ENCODE data around the gene COBL. TPM values are rescaled to one million over a fixed set of nuclear protein-coding genes. Genes with fewer than 3 reads are reported as not detected.

COBL gene
- total RNA-seq, 1 experiment from 2014 or later = 52.3 TPM

GRCh38 chr7:51255536-51256208 is 60.9 kb downstream of the COBL start:
- TF ChIP-seq CTCF (conservative IDR thresholded peaks at IDR 0.05) = no peak
- WGBS (ENCODE audit: extremely low coverage, insufficient read length, low lambda C conversion rate) = no CpG with 5 or more reads among the region's 11 CpGs
- H3K27ac Mint-ChIP-seq = peak overlapping the region in 2 of 3 experiments; percentile 19 to 82; a peak in 2 of 7 replicates
- Histone ChIP-seq H3T11ph (ENCODE audit: low read length) (no peak overlapping the region), H3K23ac (ENCODE audit: insufficient read length, low read depth, low read length) (no peak overlapping the region), H2BK20ac (ENCODE audit: low read depth, low read length, poor library complexity, severe bottlenecking) (no peak overlapping the region), H4K5ac (ENCODE audit: insufficient read length, low read depth, low read length) (no peak overlapping the region), H2AK5ac (ENCODE audit: insufficient read length, low read length) (no peak overlapping the region), H3K9me3 (ENCODE audit: control insufficient read depth, low read depth, low read length) (no peaks in the 10 kb centered on the region), H3K56ac (ENCODE audit: insufficient read length, low read depth, low read length) (no peak overlapping the region), H3K4ac (ENCODE audit: low read depth, low read length) (no peak overlapping the region), H2BK12ac (ENCODE audit: insufficient read length, low read depth, low read length) (no peak overlapping the region), H2BK120ac (ENCODE audit: low read depth, low read length, poor library complexity, severe bottlenecking) (no peak overlapping the region), H3K4me2 (ENCODE audit: insufficient read depth, insufficient read length, low read length) (no peak overlapping the region), H4K8ac (replicated peaks; ENCODE audit: insufficient read length, low read depth, low read length) (no peak overlapping the region), H3K79me1 (ENCODE audit: insufficient read depth, low read depth, low read length, poor library complexity, severe bottlenecking) (peaks cover 4% of the 10 kb centered on the region), H3K27me3 (ENCODE audit: insufficient read depth, low read length) (no peaks in the 10 kb centered on the region), H2AFZ (ENCODE audit: low read length) (no peak overlapping the region), H3K14ac (ENCODE audit: insufficient read depth, low read length) (0 out of 2 replicates have a peak overlapping the region, but pooled peaks have one; percentile 67), H2BK15ac (ENCODE audit: low read depth, low read length) (no peak overlapping the region), H3K18ac (ENCODE audit: insufficient read length, low read depth, low read length) (no peak overlapping the region), H3K9ac (ENCODE audit: extremely low read depth, insufficient read length, low read length) (no peak overlapping the region), H3K27ac (ENCODE audit: insufficient read length, low read depth, low read length) (no peak overlapping the region), H4K91ac (ENCODE audit: insufficient read length, low read depth, low read length) (no peak overlapping the region), H4K20me1 (ENCODE audit: control insufficient read depth, insufficient read depth, insufficient read length) (no peaks in the 10 kb centered on the region), H3K79me2 (ENCODE audit: insufficient read depth, low read length) (peaks cover 6% of the 10 kb centered on the region; the same call in 1 of the 2 replicates), H3K23me2 (ENCODE audit: insufficient read length, low read depth, low read length, poor library complexity, severe bottlenecking) (no peaks in the 10 kb centered on the region), H3K4me1 (ENCODE audit: insufficient read depth, low read length) (peaks cover 4% of the 10 kb centered on the region; the same call in 1 of the 2 replicates), H2BK5ac (ENCODE audit: insufficient read length, low read length) (no peak overlapping the region)
- H3K36me3 Mint-ChIP-seq (ENCODE audit: insufficient read depth in 1 of 3, low read depth in 3 of 3) = no peaks in the 10 kb centered on the region
- no peaks in the 10 kb centered on the region for H3K27me3 Mint-ChIP-seq (ENCODE audit: low read depth)
- peaks cover 26 to 31% of the 10 kb centered on the region in 2 experiments for H3K4me1 Mint-ChIP-seq
- H3K4me3 Mint-ChIP-seq = no peak overlapping the region
- no peaks in the 10 kb centered on the region for H3K9me3 Mint-ChIP-seq
- DNase-seq = no peak

Measured in H9 (cell line).